ENCODE results near the gene TBC1D14. TPM values are rescaled to one million over a fixed set of nuclear protein-coding genes. Genes with fewer than 3 reads are reported as not detected.

The TBC1D14 gene
- total and polyA plus RNA-seq, 11 donors: 9.8 to 51.0 (median 34.3) TPM

DNA sequence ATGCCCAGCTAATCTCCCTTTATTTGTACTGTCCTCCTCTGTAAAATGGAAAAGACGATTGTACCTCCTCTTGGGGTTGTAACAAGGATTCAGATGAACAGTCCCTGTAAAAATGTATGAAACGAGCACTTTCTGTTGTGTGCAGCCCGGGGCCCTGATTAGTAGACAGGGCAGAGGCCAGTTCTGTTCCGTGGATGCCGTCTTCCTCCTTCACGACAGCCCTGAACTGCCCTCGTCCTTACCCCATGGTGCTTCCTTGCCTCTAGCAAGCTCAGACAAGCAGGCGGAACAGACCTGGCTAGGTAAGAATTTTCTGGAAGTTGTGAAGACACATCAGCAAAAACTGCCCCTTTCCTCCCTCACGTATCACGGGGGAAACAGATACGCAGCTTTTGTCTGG, 111.2 kb downstream of the TBC1D14 start:
- Histone ChIP-seq H3K36me3 (peaks cover 0 to 95% (median 76%) of the 10 kb centered on the region in 9 donors), H3K4me1 (peaks cover 0 to 6% (median 0%) of the 10 kb centered on the region in 12 donors), H3K27ac (no peak overlapping the region), H3K4me3 (no peak overlapping the region), H3K9me3 (no peaks in the 10 kb centered on the region), H3K27me3 (no peaks in the 10 kb centered on the region)
- no peak for TF ChIP-seq POLR2A (IDR thresholded peaks at IDR 0.05)
- TF ChIP-seq, protein P1, sequence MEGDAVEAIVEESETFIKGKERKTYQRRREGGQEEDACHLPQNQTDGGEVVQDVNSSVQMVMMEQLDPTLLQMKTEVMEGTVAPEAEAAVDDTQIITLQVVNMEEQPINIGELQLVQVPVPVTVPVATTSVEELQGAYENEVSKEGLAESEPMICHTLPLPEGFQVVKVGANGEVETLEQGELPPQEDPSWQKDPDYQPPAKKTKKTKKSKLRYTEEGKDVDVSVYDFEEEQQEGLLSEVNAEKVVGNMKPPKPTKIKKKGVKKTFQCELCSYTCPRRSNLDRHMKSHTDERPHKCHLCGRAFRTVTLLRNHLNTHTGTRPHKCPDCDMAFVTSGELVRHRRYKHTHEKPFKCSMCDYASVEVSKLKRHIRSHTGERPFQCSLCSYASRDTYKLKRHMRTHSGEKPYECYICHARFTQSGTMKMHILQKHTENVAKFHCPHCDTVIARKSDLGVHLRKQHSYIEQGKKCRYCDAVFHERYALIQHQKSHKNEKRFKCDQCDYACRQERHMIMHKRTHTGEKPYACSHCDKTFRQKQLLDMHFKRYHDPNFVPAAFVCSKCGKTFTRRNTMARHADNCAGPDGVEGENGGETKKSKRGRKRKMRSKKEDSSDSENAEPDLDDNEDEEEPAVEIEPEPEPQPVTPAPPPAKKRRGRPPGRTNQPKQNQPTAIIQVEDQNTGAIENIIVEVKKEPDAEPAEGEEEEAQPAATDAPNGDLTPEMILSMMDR (IDR thresholded peaks at IDR 0.05): no peak
- DNase-seq (no peak), ATAC-seq (no peak)
- intact Hi-C loops (cut with DNase I): no loop called here
- 93 to 97% (median 95%) methylated on average over 11 of the region's 11 CpGs for WGBS, 4 donors

- Histone ChIP-seq H3K27me3 (no peaks in the 10 kb centered on the region), H3K9me3 (no peaks in the 10 kb centered on the region), H3K27ac (no peak overlapping the region), H3K36me3 (peaks cover 0 to 95% (median 76%) of the 10 kb centered on the region in 9 donors), H3K4me1 (peaks cover 0 to 6% (median 0%) of the 10 kb centered on the region in 12 donors), H3K4me3 (no peak overlapping the region)
- ATAC-seq: no peak
- DNase-seq: no peak
- 71 to 79% (median 76%) methylated on average over 5 of the region's 5 CpGs for WGBS, 4 donors
- intact Hi-C loops (cut with DNase I): no loop called here
- TF ChIP-seq, protein P1 (IDR thresholded peaks at IDR 0.05): no peak
- no peak for TF ChIP-seq POLR2A (IDR thresholded peaks at IDR 0.05)
These were observed 111.7 kb downstream of the TBC1D14 start for GRCh38 chr4:7021355-7021754.

- TF ChIP-seq, protein P1 (IDR thresholded peaks at IDR 0.05): no peak
- Histone ChIP-seq H3K27ac (no peak overlapping the region), H3K9me3 (no peaks in the 10 kb centered on the region), H3K4me3 (no peak overlapping the region), H3K36me3 (peaks cover 0 to 95% (median 71%) of the 10 kb centered on the region in 9 donors), H3K4me1 (peaks cover 0 to 6% (median 0%) of the 10 kb centered on the region in 12 donors), H3K27me3 (no peaks in the 10 kb centered on the region)
- DNase-seq (no peak), ATAC-seq (peak in 1 of 4 donors; percentile 10)
- intact Hi-C loops (cut with DNase I): no loop called here
- WGBS, 4 donors: 82 to 89% (median 86%) methylated on average over 13 of the region's 13 CpGs
These were observed 112.5 kb downstream of the TBC1D14 start for GRCh38 chr4:7021930-7022664.

- peaks cover 0 to 1% (median 0%) of the 10 kb centered on the region in 12 donors for H3K4me1 ChIP-seq
- H3K9me3 ChIP-seq: no peaks in the 10 kb centered on the region
- H3K27ac ChIP-seq: no peak overlapping the region
- intact Hi-C loops (cut with DNase I): no loop called here
- no peaks in the 10 kb centered on the region for H3K27me3 ChIP-seq
- 91 to 97% (median 95%) methylated on average over 12 to 16 of the region's 16 CpGs for WGBS, 4 donors
- ATAC-seq (no peak), DNase-seq (no peak)
- peaks cover 0 to 82% (median 60%) of the 10 kb centered on the region in 9 donors for H3K36me3 ChIP-seq
- TF ChIP-seq POLR2A (IDR thresholded peaks at IDR 0.05): no peak
- TF ChIP-seq, protein P1 (IDR thresholded peaks at IDR 0.05): no peak
- H3K4me3 ChIP-seq: no peak overlapping the region
These were observed 113.9 kb downstream of the TBC1D14 start for GRCh38 chr4:7023486-7023885.

Measured in heart left ventricle (tissue), 16 donors.